PC-3 (cell line): ENCODE data around the gene FAM124A. TPM values are rescaled to one million over a fixed set of nuclear protein-coding genes. Genes with fewer than 3 reads are reported as not detected.

Experiments used
- ATAC-seq: fragments of 200-7000 bp; cut with Tn5 transposase; 2 replicates; pipeline ENCODE4 v1.9.1; 2020; ENCODE audit warnings: mild to moderate bottlenecking, moderate library complexity
- BruUV-seq: library from RNA; stranded (reverse); fragments of 400-500 nt; replicated peaks from 2 replicates; lab custom pipeline; 2021; lab: Mats Ljungman, UMichigan
- CTCF ChIA-PET: fragments of 300-600 bp; sonication (Branson Sonifier 250); formaldehyde crosslinking; loops from one replicate; lab custom pipeline; 2022; ENCODE audit warnings: antibody characterized with exemption; lab: Charles Lee
- POLR2A ChIA-PET: fragments of 300-600 bp; sonication (Branson Sonifier 250); formaldehyde crosslinking; loops from one replicate; lab custom pipeline; 2022; ENCODE audit warnings: antibody characterized with exemption; ENCODE audit not compliant: unreplicated experiment; lab: Charles Lee
- DNase-seq: peaks from one replicate; pipeline ENCODE4 v3.0.0-alpha.2; 2015
- H2AFZ ChIP-seq: fragments of 300-600 bp; sonication (generic); 2 replicates; pipeline ENCODE4 v1.6.0; 2016; ENCODE audit warnings: antibody characterized with exemption, low read length
- H3F3A ChIP-seq: fragments of 300-600 bp; sonication (generic); one replicate; pipeline ENCODE4 v1.6.0; 2017; ENCODE audit warnings: antibody characterized with exemption, low read length, control low read depth, mild to moderate bottlenecking; ENCODE audit not compliant: unreplicated experiment
- H3K27ac ChIP-seq: fragments of 300-600 bp; sonication (generic); 2 replicates; pipeline ENCODE4 v1.5.1; 2016; ENCODE audit warnings: mild to moderate bottlenecking, low read length
- H3K27me3 ChIP-seq: fragments of 300-600 bp; sonication (generic); 2 replicates; pipeline ENCODE4 v1.6.1; 2016; ENCODE audit warnings: low read length, mixed read lengths
- H3K36me3 ChIP-seq: fragments of 300-600 bp; sonication (generic); 2 replicates; pipeline ENCODE4 v1.6.1; 2016; ENCODE audit warnings: low read depth, mixed run types, low read length, mixed read lengths
- H3K4me1 ChIP-seq: fragments of 300-600 bp; sonication (generic); 2 replicates; pipeline ENCODE4 v1.5.1; 2016; ENCODE audit warnings: low read length; ENCODE audit not compliant: insufficient read depth
- H3K4me2 ChIP-seq: fragments of 300-600 bp; sonication (generic); 2 replicates; pipeline ENCODE4 v1.6.0; 2016; ENCODE audit warnings: low read length
- H3K4me3 ChIP-seq: fragments of 300-600 bp; sonication (generic); 2 replicates; pipeline ENCODE4 v1.5.1; 2016; ENCODE audit warnings: mild to moderate bottlenecking, low read length, mixed read lengths
- H3K79me2 ChIP-seq: fragments of 300-600 bp; sonication (generic); 2 replicates; pipeline ENCODE4 v1.6.1; 2017; ENCODE audit warnings: low read length, mixed read lengths
- H3K9ac ChIP-seq: fragments of 300-600 bp; sonication (generic); 2 replicates; pipeline ENCODE4 v1.6.0; 2016; ENCODE audit warnings: mild to moderate bottlenecking, low read length
- H3K9me2 ChIP-seq: fragments of 300-600 bp; sonication (generic); replicated peaks from 2 replicates; pipeline ENCODE4 v1.6.1; 2016; ENCODE audit warnings: mixed run types, low read length, mixed read lengths
- H3K9me3 ChIP-seq: fragments of 300-600 bp; sonication (generic); 2 replicates; pipeline ENCODE4 v1.6.1; 2016; ENCODE audit warnings: low read length, mixed read lengths
- H4K20me1 ChIP-seq: fragments of 300-600 bp; sonication (generic); 2 replicates; pipeline ENCODE4 v1.6.1; 2016; ENCODE audit warnings: low read length, mixed read lengths
- CTCF ChIP-seq: fragments of 300-600 bp; sonication (generic); conservative IDR thresholded peaks from 2 replicates; pipeline ENCODE4 v1.5.1; 2017; ENCODE audit warnings: antibody characterized with exemption, low read depth, mild to moderate bottlenecking, low read length
- EZH2 ChIP-seq: fragments of 300-600 bp; sonication (generic); IDR thresholded peaks from one replicate; pipeline ENCODE4 v1.6.1; 2017; ENCODE audit warnings: antibody characterized with exemption, mild to moderate bottlenecking, low read length; ENCODE audit not compliant: unreplicated experiment
- EZH2phosphoT487 ChIP-seq: fragments of 300-600 bp; sonication (generic); IDR thresholded peaks from 2 replicates; pipeline ENCODE4 v1.6.1; 2018; ENCODE audit warnings: mild to moderate bottlenecking, antibody characterized with exemption, low read length, borderline replicate concordance
- intact Hi-C: fragments of 100-400 bp; cut with micrococcal nuclease; formaldehyde crosslinking; loops from 2 replicates; pipeline ENCODE4 v1.9.0; 2023
- total RNA-seq: library from RNA; depleted of rRNA; stranded (reverse); fragments of >200 nt; gene quantifications from 2 replicates; pipeline ENCODE4 v1.2.3, GENCODE V29; 2014

FAM124A gene
- total RNA-seq, 1 experiment from 2014 or later = 1.1 TPM

DNA sequence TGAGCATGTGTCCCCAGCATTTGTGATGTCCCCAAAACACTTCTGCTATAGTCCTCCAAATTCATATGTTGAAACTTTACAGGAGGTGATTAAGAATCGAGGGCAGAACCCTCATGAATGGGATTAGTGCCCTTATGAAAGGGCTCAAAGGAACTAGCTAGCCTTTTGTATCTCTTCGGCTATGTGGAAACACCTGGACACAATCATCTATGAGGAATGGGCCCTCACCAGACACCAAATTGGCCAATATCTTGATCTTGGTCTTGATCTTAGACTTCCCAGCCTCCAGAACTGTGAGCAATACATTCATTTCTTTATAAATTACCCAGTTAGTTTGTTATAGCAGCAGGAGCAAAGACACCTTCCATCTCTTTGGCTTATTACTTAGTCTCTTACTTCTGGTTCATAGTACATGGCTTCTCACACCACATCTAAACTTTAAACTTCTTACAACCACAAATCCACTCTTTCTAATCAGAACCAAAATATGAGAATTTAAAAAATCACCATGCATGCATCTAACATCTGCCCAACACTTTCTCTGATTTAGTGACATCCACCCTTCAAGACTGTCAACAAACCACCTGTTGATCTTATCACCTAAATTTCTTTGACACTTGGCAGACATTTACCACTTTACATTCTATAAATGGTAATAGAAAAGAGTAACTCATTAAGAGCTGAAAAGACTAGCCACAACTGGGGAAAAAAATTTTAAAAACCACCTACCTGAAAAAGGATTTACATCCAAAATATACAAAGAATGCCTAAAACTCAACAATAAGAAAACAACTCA lies 110.6 kb downstream of the FAM124A start:
- ATAC-seq = no peak
- TF ChIP-seq CTCF = no peak
- no peak for TF ChIP-seq EZH2phosphoT487
- TF ChIP-seq EZH2 = no peak
- Histone ChIP-seq H3K9me2 (no peaks in the 10 kb centered on the region), H3K9me3 (no peaks in the 10 kb centered on the region), H3F3A (no peaks in the 10 kb centered on the region), H3K4me2 (no peak overlapping the region), H3K9ac (no peak overlapping the region), H3K4me1 (no peaks in the 10 kb centered on the region), H3K36me3 (no peaks in the 10 kb centered on the region), H3K27ac (no peak overlapping the region), H3K4me3 (no peak overlapping the region), H4K20me1 (no peaks in the 10 kb centered on the region), H2AFZ (no peak overlapping the region), H3K27me3 (no peaks in the 10 kb centered on the region), H3K79me2 (no peaks in the 10 kb centered on the region)
- ChIA-PET POLR2A (no interaction called here), CTCF (no interaction called here)
- no peak for DNase-seq
- intact Hi-C loops = no loop called here
- BruUV-seq = no TSS peak

GRCh38 chr13:51333421-51333820 lies 111.2 kb downstream of the FAM124A start:
- no peak for ATAC-seq
- Histone ChIP-seq H3K9me3 (no peaks in the 10 kb centered on the region), H4K20me1 (no peaks in the 10 kb centered on the region), H3K4me2 (no peak overlapping the region), H3K27me3 (no peaks in the 10 kb centered on the region), H3K4me3 (no peak overlapping the region), H3K4me1 (no peaks in the 10 kb centered on the region), H3K9ac (no peak overlapping the region), H3K79me2 (no peaks in the 10 kb centered on the region), H3K27ac (no peak overlapping the region), H3K9me2 (no peaks in the 10 kb centered on the region), H3F3A (no peaks in the 10 kb centered on the region), H3K36me3 (no peaks in the 10 kb centered on the region), H2AFZ (no peak overlapping the region)
- CTCF ChIA-PET = no interaction called here
- POLR2A ChIA-PET = no interaction called here
- DNase-seq = no peak
- intact Hi-C loops = no loop called here
- BruUV-seq = no TSS peak
- TF ChIP-seq EZH2 (no peak), CTCF (no peak), EZH2phosphoT487 (no peak)

DNA sequence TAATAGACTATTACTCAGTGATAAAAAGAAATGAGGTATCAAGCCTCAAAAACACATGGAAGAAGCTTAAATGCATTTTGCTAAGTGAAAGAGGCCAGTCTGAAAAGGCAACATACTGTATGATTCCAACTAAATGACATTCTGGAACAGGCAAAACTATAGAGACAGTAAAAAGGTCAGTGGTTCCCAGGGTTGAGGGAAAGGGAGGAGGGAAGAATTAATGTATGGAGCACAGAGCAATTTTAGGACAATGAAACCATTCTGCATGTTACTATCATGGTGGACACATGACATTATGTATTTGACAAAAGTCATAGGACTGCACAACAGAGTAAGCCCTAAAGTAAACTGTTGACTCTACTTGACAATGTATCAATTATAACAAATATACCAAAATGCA lies 111.6 kb downstream of the FAM124A start:
- TF ChIP-seq EZH2phosphoT487 (no peak), CTCF (no peak), EZH2 (no peak)
- H4K20me1 ChIP-seq = no peaks in the 10 kb centered on the region
- H3K79me2 ChIP-seq = no peaks in the 10 kb centered on the region
- intact Hi-C loops = no loop called here
- H2AFZ ChIP-seq = no peak overlapping the region
- H3K9me3 ChIP-seq = no peaks in the 10 kb centered on the region
- ChIA-PET POLR2A (no interaction called here), CTCF (no interaction called here)
- no peak overlapping the region for H3K9ac ChIP-seq
- H3K27me3 ChIP-seq = no peaks in the 10 kb centered on the region
- BruUV-seq = no TSS peak
- H3K27ac ChIP-seq = no peak overlapping the region
- H3F3A ChIP-seq = no peaks in the 10 kb centered on the region
- ATAC-seq = no peak
- no peak overlapping the region for H3K4me3 ChIP-seq
- no peaks in the 10 kb centered on the region for H3K36me3 ChIP-seq
- H3K4me2 ChIP-seq = no peak overlapping the region
- no peaks in the 10 kb centered on the region for H3K4me1 ChIP-seq
- DNase-seq = no peak
- H3K9me2 ChIP-seq = no peaks in the 10 kb centered on the region
